ENCODE results near the gene C2orf92.

Gene C2orf92

DNA sequence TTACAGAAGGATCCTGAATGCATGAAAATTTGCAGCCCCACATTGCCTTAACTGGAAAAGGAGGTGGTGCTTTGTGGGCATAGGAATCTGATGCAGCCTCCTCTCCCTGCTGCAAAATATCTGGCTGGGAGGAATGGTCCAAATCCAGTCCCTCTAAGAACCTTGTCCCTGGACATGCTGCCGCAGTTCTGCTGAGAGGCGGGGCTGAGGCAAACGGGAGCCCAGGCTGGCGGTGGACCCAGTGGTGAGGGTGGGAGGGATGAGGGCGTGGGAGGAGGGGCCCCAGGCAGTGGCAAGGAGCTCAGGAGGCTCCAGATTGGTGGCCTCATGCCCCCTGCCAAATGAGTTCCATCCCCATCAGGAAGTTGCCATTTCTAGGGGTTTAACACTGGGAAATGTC, 80.1 kb downstream of the C2orf92 start:
- DNase-seq = no peak

- no peak for DNase-seq
These were observed 80.5 kb downstream of the C2orf92 start for GRCh38 chr2:97750017-97750416.

GRCh38 chr2:97751752-97752151, 82.2 kb downstream of the C2orf92 start:
- DNase-seq = no peak
